Measurements from ENCODE around the gene CTBP1. TPM values are rescaled to one million over a fixed set of nuclear protein-coding genes. Genes with fewer than 3 reads are reported as not detected.

Gene CTBP1
- polyA plus RNA-seq, 3 donors = 21.3 to 226 (median 42.1) TPM

DNA sequence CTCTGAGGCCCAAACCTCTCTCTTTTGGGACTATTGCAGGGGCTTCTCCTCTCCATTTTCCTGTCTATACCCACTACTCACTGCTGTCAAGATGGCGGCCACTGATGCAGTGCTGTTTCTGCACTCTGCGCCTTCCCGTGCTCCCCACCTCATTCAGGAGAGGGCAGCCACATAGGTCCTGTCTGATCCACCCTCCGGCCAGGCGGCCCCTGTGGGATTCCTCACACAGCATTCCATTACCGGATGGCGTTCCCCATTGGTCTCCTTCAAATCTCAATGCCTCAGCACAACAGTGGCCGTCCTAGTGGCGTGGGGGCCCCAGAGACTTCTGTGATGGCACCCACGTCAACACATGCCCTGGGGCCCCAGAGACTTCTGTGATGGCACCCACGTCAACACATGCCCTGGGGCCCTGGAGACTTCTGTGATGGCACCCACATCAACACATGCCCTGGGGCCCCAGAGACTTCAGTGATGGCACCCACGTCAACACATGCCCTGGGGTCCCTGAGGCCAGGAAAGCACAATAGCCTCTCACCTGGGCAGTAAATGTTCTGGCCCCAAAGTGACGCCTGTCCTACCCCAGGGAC is 83.9 kb downstream of the CTBP1 start:
- Histone ChIP-seq H3K27ac (ENCODE audit: low read depth in 1 of 2, low read length in 2 of 2) (no peak overlapping the region), H3K27me3 (ENCODE audit: control insufficient read depth in 2 of 2, insufficient read depth in 2 of 2, low read length in 2 of 2) (peaks cover 0 to 23% of the 10 kb centered on the region in 2 donors), H3K79me2 (ENCODE audit: insufficient read depth, low read length) (no peaks in the 10 kb centered on the region), H4K20me1 (ENCODE audit: insufficient read depth, low read length) (no peaks in the 10 kb centered on the region), H2AFZ (ENCODE audit: insufficient read depth, low read depth, low read length, poor library complexity, severe bottlenecking) (no peak overlapping the region), H3K36me3 (replicated peaks in 1 of 2; ENCODE audit: control insufficient read depth in 1 of 2, insufficient read depth in 2 of 2, low read length in 2 of 2) (no peaks in the 10 kb centered on the region), H3K4me3 (replicated peaks in 1 of 3; ENCODE audit: low read depth in 2 of 3, low read length in 3 of 3) (no peak overlapping the region), H3K9ac (ENCODE audit: insufficient read depth, low read length, poor library complexity, severe bottlenecking) (no peak overlapping the region), H3K9me3 (replicated peaks in 1 of 2; ENCODE audit: control insufficient read depth in 1 of 2, insufficient read depth in 1 of 2, low read length in 2 of 2) (no peaks in the 10 kb centered on the region), H3K4me1 (ENCODE audit: control insufficient read depth in 1 of 2, insufficient read depth in 2 of 2, low read length in 2 of 2) (peaks cover 31 to 47% of the 10 kb centered on the region in 2 donors), H3K4me2 (replicated peaks; ENCODE audit: extremely low read depth, low read length, poor library complexity, severe bottlenecking) (no peak overlapping the region)
- intact Hi-C loops (cut with micrococcal nuclease) = loop anchor here (5.0 to 10.0 kb wide), 3 partner anchors 37 to 82 kb away; partner anchors contain the start of gene CTBP1 (in 1 of the 2)
- Mint-ChIP-seq H3K27me3 (ENCODE audit: low read depth in 3 of 3) (peaks cover 14 to 27% (median 25%) of the 10 kb centered on the region in 3 donors), H3K4me3 (no peak overlapping the region), H3K9me3 (peaks cover 1 to 11% (median 5%) of the 10 kb centered on the region in 7 donors), H3K36me3 (peaks cover 2 to 9% of the 10 kb centered on the region in 2 donors), H3K4me1 (peaks cover 41% of the 10 kb centered on the region), H3K27ac (peak overlapping the region in 2 of 7 donors; percentile 27 to 68)
- 95% methylated on average over 12 of the region's 13 CpGs for WGBS (ENCODE audit: insufficient coverage)
- TF ChIP-seq, protein P1, sequence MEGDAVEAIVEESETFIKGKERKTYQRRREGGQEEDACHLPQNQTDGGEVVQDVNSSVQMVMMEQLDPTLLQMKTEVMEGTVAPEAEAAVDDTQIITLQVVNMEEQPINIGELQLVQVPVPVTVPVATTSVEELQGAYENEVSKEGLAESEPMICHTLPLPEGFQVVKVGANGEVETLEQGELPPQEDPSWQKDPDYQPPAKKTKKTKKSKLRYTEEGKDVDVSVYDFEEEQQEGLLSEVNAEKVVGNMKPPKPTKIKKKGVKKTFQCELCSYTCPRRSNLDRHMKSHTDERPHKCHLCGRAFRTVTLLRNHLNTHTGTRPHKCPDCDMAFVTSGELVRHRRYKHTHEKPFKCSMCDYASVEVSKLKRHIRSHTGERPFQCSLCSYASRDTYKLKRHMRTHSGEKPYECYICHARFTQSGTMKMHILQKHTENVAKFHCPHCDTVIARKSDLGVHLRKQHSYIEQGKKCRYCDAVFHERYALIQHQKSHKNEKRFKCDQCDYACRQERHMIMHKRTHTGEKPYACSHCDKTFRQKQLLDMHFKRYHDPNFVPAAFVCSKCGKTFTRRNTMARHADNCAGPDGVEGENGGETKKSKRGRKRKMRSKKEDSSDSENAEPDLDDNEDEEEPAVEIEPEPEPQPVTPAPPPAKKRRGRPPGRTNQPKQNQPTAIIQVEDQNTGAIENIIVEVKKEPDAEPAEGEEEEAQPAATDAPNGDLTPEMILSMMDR (IDR thresholded peaks at IDR 0.05) = no peak
- no peak for DNase-seq

DNA sequence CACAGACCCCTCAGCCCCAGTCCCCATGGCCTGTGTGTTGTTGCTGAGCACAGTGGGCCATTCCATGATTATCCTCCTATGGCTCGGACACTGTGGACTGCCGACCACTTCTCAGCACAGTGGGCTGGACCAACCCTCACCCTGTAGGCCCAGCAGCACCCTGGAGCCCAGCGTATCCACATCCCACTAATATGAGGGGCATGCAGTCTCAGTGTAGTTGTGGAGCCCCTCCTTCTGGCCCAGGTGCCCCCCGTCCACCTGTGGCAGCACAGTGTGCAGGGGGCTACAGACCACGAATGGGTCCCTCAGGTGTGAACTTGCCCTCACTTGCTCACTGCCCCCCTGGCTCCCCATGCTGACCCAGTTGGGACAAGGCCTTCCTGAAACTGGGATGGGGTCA is 84.5 kb downstream of the CTBP1 start:
- Histone ChIP-seq H3K4me2 (replicated peaks; ENCODE audit: extremely low read depth, low read length, poor library complexity, severe bottlenecking) (no peak overlapping the region), H3K27me3 (ENCODE audit: control insufficient read depth in 2 of 2, insufficient read depth in 2 of 2, low read length in 2 of 2) (peaks cover 0 to 17% of the 10 kb centered on the region in 2 donors), H2AFZ (ENCODE audit: insufficient read depth, low read depth, low read length, poor library complexity, severe bottlenecking) (no peak overlapping the region), H3K79me2 (ENCODE audit: insufficient read depth, low read length) (no peaks in the 10 kb centered on the region), H3K27ac (ENCODE audit: low read depth in 1 of 2, low read length in 2 of 2) (peak overlapping the region; percentile 46 to 72), H3K9me3 (replicated peaks in 1 of 2; ENCODE audit: control insufficient read depth in 1 of 2, insufficient read depth in 1 of 2, low read length in 2 of 2) (no peaks in the 10 kb centered on the region), H3K4me3 (replicated peaks in 1 of 3; ENCODE audit: low read depth in 2 of 3, low read length in 3 of 3) (no peak overlapping the region), H3K36me3 (replicated peaks in 1 of 2; ENCODE audit: control insufficient read depth in 1 of 2, insufficient read depth in 2 of 2, low read length in 2 of 2) (no peaks in the 10 kb centered on the region), H3K9ac (ENCODE audit: insufficient read depth, low read length, poor library complexity, severe bottlenecking) (no peak overlapping the region), H3K4me1 (ENCODE audit: control insufficient read depth in 1 of 2, insufficient read depth in 2 of 2, low read length in 2 of 2) (peaks cover 31 to 47% of the 10 kb centered on the region in 2 donors), H4K20me1 (ENCODE audit: insufficient read depth, low read length) (no peaks in the 10 kb centered on the region)
- 93% methylated on average over 2 of the region's 5 CpGs for WGBS (ENCODE audit: insufficient coverage)
- H3K27ac Mint-ChIP-seq = peak overlapping the region in 5 of 7 donors; percentile 68 to 96 (median 83)
- TF ChIP-seq, protein P1 (IDR thresholded peaks at IDR 0.05) = no peak
- no peak overlapping the region for H3K4me3 Mint-ChIP-seq
- no peak for DNase-seq
- H3K36me3 Mint-ChIP-seq = peaks cover 2 to 9% of the 10 kb centered on the region in 2 donors
- H3K27me3 Mint-ChIP-seq (ENCODE audit: low read depth in 3 of 3) = peaks cover 12 to 21% (median 19%) of the 10 kb centered on the region in 3 donors
- intact Hi-C loops (cut with micrococcal nuclease) = loop anchor here in 1 of 2 donors (10.0 kb wide), 1 partner anchor 50 kb away; no protein-coding TSS in a partner anchor
- H3K4me1 Mint-ChIP-seq = peaks cover 41% of the 10 kb centered on the region
- H3K9me3 Mint-ChIP-seq = peaks cover 1 to 11% (median 5%) of the 10 kb centered on the region in 7 donors
